Measurements from ENCODE around the gene C10orf143. TPM values are rescaled to one million over a fixed set of nuclear protein-coding genes. Genes with fewer than 3 reads are reported as not detected.

Gene C10orf143
- total RNA-seq, 4 donors from 2014 or later, result 1.1 to 8.5 (median 4.5) TPM

- H3K36me3 ChIP-seq, result peaks cover 2% of the 10 kb centered on the region
- no peak for TF ChIP-seq EP300 (IDR thresholded peaks at IDR 0.05)
- TF ChIP-seq POLR2AphosphoS5 (IDR thresholded peaks at IDR 0.05), result no peak
- no peak for TF ChIP-seq POLR2A (IDR thresholded peaks at IDR 0.05)
- no peak for TF ChIP-seq CTCF (IDR thresholded peaks at IDR 0.05)
- peaks cover 52% of the 10 kb centered on the region for H3K4me1 ChIP-seq
- H3K4me3 ChIP-seq, result peak overlapping the region; percentile 96
- no peak for DNase-seq (ENCODE audit: low spot score in 2 of 2)
- 6% methylated on average over 10 of the region's 10 CpGs for WGBS
- peak overlapping the region; percentile 92 for H3K27ac ChIP-seq
- no peaks in the 10 kb centered on the region for H3K27me3 ChIP-seq
- no peaks in the 10 kb centered on the region for H3K9me3 ChIP-seq
Observed at GRCh38 chr10:130137090-130137448, 26.4 kb upstream of the C10orf143 start.

GRCh38 chr10:130136226-130137089 lies 25.8 kb upstream of the C10orf143 start, which contains the start of gene GLRX3:
GLRX3 (plus strand) TSS chr10:130136391; CDS start chr10:130136421, 30 bp downstream.
- no peaks in the 10 kb centered on the region for H3K9me3 ChIP-seq
- no peak for TF ChIP-seq CTCF (IDR thresholded peaks at IDR 0.05)
- peak in 2 of 3 donors; percentile 49 to 76 for TF ChIP-seq POLR2AphosphoS5 (IDR thresholded peaks at IDR 0.05)
- TF ChIP-seq POLR2A (IDR thresholded peaks at IDR 0.05), result peak in 1 of 2 donors; percentile 53
- DNase-seq (ENCODE audit: low spot score in 2 of 2), result peak; percentile 93
- peak within 1 kb of the TSS; percentile 92 for H3K27ac ChIP-seq
- WGBS, result 2% methylated on average over 12 of the region's 96 CpGs
- H3K4me1 ChIP-seq, result peaks cover 46% of the 10 kb centered on the region
- H3K36me3 ChIP-seq, result no peaks in the 10 kb centered on the region
- no peaks in the 10 kb centered on the region for H3K27me3 ChIP-seq
- peak within 1 kb of the TSS; percentile 96 for H3K4me3 ChIP-seq

GRCh38 chr10:130135676-130136225 lies 25.1 kb upstream of the C10orf143 start:
- TF ChIP-seq CTCF (IDR thresholded peaks at IDR 0.05) (no peak), POLR2A (IDR thresholded peaks at IDR 0.05) (no peak), POLR2AphosphoS5 (IDR thresholded peaks at IDR 0.05) (no peak), EP300 (IDR thresholded peaks at IDR 0.05) (no peak)
- no peak for DNase-seq (ENCODE audit: low spot score in 2 of 2)
- Histone ChIP-seq H3K36me3 (no peaks in the 10 kb centered on the region), H3K27ac (peak overlapping the region; percentile 92), H3K4me3 (peak overlapping the region; percentile 96), H3K9me3 (no peaks in the 10 kb centered on the region), H3K4me1 (peaks cover 42% of the 10 kb centered on the region), H3K27me3 (no peaks in the 10 kb centered on the region)
- WGBS, result 63% methylated on average over 3 of the region's 17 CpGs

- TF ChIP-seq POLR2A (IDR thresholded peaks at IDR 0.05) (no peak), CTCF (IDR thresholded peaks at IDR 0.05) (no peak), EP300 (IDR thresholded peaks at IDR 0.05) (no peak)
- no peaks in the 10 kb centered on the region for H3K4me1 ChIP-seq
- no peak overlapping the region for H3K27ac ChIP-seq
- WGBS, result 27% methylated on average over 26 of the region's 27 CpGs
- H3K9me3 ChIP-seq, result no peaks in the 10 kb centered on the region
- no peak overlapping the region for H3K4me3 ChIP-seq
- no peaks in the 10 kb centered on the region for H3K27me3 ChIP-seq
- no peaks in the 10 kb centered on the region for H3K36me3 ChIP-seq
- DNase-seq (ENCODE audit: low spot score in 2 of 2), result no peak
Observed at GRCh38 chr10:130128922-130129321, 18.3 kb upstream of the C10orf143 start.

GRCh38 chr10:130128062-130128781 lies 17.6 kb upstream of the C10orf143 start:
- H3K4me3 ChIP-seq, result no peak overlapping the region
- no peak overlapping the region for H3K27ac ChIP-seq
- no peaks in the 10 kb centered on the region for H3K4me1 ChIP-seq
- H3K9me3 ChIP-seq, result no peaks in the 10 kb centered on the region
- DNase-seq (ENCODE audit: low spot score in 2 of 2), result no peak
- 33% methylated on average over 3 of the region's 3 CpGs for WGBS
- H3K27me3 ChIP-seq, result no peaks in the 10 kb centered on the region
- TF ChIP-seq POLR2AphosphoS5 (IDR thresholded peaks at IDR 0.05) (no peak), POLR2A (IDR thresholded peaks at IDR 0.05) (no peak), CTCF (IDR thresholded peaks at IDR 0.05) (no peak), EP300 (IDR thresholded peaks at IDR 0.05) (no peak)
- no peaks in the 10 kb centered on the region for H3K36me3 ChIP-seq
